ENCODE results near the gene AMER3. TPM values are rescaled to one million over a fixed set of nuclear protein-coding genes. Genes with fewer than 3 reads are reported as not detected.
A peak's percentile ranks its signal among the peaks of the same experiment; 100 is the strongest.

AMER3 gene
- total RNA-seq, 1 experiment from 2014 or later: not detected

DNA sequence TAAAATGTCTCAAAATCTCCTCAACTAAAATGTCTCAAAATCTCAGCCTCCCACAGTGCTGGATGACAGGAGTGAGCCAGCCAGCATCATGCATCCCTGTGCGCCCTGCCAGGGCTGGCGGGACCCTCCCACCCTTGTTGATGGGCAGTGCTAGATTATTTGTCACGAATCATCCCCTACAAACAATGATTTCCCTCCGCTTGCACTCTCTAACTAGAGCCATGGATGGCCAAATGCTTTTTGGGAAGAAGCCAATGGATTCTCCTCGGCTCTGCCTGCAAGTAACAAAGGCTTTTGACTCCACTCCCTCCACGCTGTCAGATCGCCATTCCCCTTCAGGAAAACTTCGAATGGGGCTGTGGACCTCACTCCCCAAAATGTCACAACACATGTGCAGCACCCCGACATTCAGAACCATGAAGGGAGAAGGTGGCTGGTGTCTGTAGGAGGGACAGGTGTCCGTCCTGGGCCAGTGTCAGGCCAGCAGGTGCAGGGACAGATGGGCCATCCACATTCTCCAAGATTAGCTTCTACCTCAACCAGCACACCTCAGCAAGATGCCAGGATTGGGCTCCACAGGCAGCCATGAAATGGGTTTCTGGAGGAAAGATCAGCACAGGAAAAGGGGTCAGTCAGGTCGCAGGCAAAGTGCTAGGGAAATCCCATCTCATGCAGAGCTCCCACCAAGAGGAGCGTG, 11.5 kb downstream of the AMER3 start:
- in situ Hi-C loops (cut with HindIII; ENCODE audit: low pct_unique_long_range_greater_than_20kb, low sequenced_read_pairs): no loop called here

DNA sequence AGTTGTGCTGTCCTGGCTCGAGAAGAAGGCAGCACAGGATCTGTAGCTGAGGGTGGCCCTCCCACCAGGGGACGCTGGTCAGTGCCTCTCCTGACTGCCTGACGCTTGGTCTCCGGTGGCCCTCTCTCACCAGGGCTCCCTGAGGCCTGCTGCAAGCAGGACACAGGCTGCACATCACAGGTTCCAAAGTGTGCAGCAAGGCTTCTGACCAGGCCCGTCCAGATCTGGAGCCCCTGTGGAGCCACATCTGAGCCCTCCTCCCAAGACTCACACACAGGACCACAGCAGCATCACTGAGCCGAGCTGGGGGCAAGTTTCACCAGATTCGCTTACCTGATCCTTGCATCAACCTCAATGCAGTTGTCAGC, 12.1 kb downstream of the AMER3 start:
- DNase-seq (ENCODE audit: low read depth): no peak
- in situ Hi-C loops (cut with HindIII; ENCODE audit: low pct_unique_long_range_greater_than_20kb, low sequenced_read_pairs): no loop called here

More for the DNA sequence above, 11.5 kb downstream of the AMER3 start:
- no peak for DNase-seq (ENCODE audit: low read depth)

DNA sequence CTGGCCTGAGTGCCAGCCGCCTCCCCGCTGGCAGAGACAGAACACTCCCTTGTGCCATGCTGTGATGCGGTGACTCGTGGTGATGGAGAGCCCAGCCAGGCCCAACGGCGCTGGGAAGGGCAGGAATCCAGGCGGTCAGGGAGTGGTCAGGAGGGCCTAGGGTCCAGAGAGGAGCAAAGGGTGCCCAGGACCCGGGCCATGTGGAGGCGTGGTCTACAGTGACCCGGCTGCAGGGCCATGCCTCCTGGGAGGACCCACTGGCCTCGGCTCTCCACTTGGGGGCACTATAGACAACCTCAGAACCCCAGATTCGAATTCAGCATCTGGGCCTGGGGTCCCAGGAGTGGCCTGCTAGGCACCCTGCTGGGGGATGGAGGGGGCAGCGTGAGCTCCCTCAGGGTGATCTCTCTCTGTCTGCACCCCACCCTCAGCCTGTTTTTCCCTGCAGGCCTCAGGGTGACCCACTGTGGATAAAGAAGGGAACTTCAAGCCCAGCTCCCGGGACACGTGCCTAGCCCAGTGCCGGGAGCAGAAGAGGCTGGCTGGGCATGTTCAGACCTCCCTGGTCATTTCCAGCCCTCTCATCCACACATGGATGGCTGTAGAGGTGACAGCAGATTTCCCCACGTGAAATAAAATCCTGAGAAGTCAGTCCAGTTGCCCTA, 13.0 kb downstream of the AMER3 start:
- DNase-seq (ENCODE audit: low read depth): no peak
- in situ Hi-C loops (cut with HindIII; ENCODE audit: low pct_unique_long_range_greater_than_20kb, low sequenced_read_pairs): no loop called here

DNA sequence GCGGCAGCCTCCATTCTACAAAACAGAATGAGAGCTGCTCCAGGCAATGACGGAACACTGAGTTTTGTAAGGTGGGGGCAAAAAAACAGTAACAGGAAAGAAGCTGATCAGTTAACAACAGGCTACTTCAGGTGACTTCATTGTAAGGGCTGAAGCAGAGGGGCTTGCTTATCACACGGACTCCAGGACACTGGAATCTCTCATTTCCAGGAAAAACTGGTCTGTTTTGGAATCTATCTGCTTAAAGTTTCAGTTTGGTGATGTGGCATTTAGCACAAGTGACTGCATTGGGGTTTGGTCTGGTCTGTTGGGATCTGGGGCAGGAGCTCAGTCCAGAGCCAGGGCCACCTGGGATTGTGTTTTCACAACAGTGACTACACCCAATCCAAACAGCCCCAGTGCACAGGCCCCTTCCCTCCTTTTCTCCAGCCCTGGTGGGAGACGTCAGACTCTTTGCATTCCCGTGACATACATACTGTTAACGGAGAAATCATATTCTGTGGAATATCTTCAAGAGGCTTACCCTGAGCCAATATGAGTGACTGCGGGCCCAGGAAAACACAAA, 14.1 kb downstream of the AMER3 start:
- in situ Hi-C loops (cut with HindIII; ENCODE audit: low pct_unique_long_range_greater_than_20kb, low sequenced_read_pairs): no loop called here
- no peak for DNase-seq (ENCODE audit: low read depth)

DNA sequence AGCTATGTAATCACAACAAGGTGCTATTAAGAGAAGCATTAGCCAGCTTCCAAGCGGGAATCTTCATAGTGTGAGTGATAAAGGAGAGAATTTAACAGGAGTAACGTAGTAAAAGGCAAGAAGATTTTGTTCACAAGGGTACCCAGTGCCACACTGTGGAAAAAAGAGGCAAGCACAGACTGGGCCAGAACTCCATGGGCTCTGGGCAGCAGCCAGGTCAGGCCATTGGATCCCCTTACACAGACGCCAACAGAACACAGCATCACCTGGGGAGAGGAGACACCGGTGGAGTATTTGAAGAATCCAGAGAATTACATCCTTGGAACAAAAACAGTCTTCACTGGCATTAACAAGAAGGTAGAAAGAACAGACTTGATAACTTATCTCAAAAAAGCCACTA, 21.2 kb downstream of the AMER3 start:
- DNase-seq (ENCODE audit: low read depth): no peak
- in situ Hi-C loops (cut with HindIII; ENCODE audit: low pct_unique_long_range_greater_than_20kb, low sequenced_read_pairs): no loop called here

DNA sequence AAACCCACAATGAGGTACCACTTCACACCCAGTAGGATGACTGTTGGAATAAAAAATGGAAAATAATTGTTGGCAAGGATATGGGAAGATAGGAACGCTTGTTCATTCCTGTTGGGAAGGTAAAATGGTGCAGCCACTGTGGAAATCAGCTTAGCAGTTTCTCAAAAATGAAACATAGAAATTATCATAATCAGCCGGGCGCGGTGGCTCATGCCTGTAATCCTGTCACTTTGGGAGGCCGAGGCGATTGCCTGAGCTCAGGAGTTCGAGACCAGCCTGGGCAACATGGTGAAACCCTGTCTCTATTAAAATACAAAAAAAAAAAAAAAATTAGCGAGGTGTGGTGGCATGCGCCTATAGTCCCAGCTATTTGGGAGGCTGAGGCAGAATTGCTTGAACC, 23.4 kb downstream of the AMER3 start:
- DNase-seq (ENCODE audit: low read depth): no peak
- in situ Hi-C loops (cut with HindIII; ENCODE audit: low pct_unique_long_range_greater_than_20kb, low sequenced_read_pairs): no loop called here

DNA sequence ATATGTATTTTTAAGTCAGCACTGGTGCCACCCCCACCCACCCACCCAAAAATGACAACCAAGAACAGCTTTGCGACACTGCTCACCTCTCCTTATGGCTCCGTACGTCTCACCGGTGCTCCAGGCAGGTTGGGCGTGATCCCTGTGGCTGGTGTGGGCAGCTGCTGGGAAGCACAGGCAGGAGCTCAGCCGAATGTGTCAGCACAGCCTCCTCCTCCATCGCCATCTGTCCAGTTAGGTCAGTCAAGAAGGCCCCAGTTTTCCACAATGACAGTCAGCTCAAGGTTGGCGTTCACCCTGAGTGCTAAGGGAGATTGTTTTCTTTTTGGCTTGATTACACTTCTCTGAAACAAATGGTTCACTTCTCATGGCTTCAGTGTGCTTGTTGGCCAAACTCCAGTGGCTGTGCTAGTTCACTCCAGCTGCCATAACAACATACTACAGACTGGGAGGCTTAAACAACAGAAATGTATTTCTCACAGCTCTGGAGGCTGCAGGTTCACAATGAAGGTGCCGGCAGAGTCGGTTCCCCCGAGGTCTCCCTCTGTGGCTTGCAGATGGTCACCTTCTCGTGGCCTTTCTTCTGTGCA, 30.2 kb downstream of the AMER3 start:
- in situ Hi-C loops (cut with HindIII; ENCODE audit: low pct_unique_long_range_greater_than_20kb, low sequenced_read_pairs): no loop called here

DNA sequence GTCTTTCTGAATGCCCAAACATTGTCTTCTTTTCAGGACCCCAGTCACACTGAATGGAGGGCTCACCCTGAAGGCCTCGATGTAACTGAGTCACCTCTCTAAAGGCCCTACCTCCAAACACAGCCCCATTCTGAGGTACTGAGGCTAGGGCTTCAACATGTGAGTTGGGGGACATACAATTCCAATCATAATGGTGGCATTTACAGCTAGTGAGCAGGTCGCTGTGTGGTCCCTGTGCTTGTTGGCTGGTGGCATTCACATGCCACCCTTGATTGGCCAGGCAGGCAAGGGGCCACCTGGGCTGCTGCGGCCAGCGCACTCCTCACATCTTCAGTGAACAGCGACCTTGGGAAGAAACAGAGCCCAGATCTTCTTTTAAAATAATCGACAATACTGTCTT, 30.7 kb downstream of the AMER3 start:
- in situ Hi-C loops (cut with HindIII; ENCODE audit: low pct_unique_long_range_greater_than_20kb, low sequenced_read_pairs): no loop called here
- no peak for DNase-seq (ENCODE audit: low read depth)

More for the DNA sequence above, 30.2 kb downstream of the AMER3 start:
- no peak for DNase-seq (ENCODE audit: low read depth)

DNA sequence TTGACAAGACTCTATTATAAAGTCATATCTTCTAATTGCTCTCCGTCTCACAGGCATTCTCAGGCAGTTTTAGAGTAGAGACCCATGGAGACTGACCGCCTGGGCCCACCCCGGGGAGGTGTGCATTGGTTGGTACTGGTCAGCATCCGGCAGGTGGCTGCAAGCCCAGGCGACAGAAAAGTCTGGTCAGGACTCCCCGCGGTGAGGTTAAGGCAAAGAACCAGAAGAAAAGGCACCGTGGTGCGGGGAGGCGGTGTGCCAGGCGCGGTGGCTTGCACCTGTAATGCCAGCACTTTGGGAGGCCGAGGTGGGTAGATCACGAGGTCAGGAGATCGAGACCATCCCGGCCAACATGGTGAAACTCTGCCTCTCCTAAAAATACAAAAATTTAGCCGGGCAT, 32.5 kb downstream of the AMER3 start:
- in situ Hi-C loops (cut with HindIII; ENCODE audit: low pct_unique_long_range_greater_than_20kb, low sequenced_read_pairs): no loop called here
- no peak for DNase-seq (ENCODE audit: low read depth)

DNA sequence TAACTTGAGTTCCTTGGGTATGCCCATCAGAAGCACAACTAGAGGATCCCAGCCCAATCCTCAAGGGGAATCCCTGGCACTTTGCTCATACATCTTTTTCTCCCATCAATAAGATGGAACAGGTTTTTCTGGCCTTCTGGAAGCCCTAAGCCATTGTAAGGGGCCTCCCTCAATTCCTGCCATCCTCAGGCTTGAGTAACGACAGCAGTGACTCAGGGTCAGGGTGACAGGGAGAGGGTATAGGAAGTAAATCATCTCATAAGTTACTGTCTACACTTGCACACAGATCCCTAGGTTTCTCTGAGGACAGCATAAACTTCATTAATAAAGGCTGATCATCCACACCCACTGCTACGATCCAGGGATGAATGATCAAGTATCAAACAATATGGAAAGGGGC, 35.0 kb downstream of the AMER3 start:
- in situ Hi-C loops (cut with HindIII; ENCODE audit: low pct_unique_long_range_greater_than_20kb, low sequenced_read_pairs): no loop called here
- DNase-seq (ENCODE audit: low read depth): no peak

DNA sequence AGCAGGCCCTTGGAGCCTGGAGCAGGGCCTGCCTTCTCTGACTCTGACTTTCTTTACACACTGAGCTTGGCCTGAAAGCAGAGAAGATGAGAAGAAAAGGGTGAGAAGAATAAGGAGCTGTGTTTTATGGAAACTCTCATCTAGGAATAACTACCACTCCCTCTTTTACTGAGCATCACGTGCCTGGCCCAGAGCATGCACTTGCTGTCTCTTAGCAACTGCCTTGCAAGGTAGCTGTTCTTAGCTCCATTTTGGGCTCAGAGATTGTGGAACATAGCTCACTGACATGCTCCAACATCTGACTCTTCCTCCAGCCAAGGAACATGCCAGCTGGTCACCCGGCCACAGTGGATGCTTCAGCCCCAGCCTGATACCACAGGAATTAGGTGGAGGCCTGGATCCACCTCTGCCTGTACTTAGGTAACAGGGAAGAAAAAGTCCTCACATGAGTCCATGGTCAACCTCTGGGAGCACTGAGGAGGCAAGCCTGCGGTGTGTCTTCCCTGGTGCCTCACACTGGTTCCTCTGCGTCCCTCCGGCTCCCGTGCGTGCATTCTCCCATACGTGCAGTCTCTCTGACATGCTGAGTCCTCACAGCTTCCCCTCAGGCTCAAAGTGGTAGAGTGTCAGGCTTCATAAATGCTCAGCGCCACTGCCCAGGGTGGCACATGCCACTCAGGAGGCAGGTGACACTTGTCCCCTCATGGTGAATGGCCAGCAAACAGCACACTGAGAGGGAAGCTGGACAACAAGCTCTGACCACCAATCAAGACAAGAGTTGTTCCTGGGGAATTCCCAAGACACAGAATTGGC, 35.7 kb downstream of the AMER3 start:
- DNase-seq (ENCODE audit: low read depth): no peak
- in situ Hi-C loops (cut with HindIII; ENCODE audit: low pct_unique_long_range_greater_than_20kb, low sequenced_read_pairs): no loop called here

DNA sequence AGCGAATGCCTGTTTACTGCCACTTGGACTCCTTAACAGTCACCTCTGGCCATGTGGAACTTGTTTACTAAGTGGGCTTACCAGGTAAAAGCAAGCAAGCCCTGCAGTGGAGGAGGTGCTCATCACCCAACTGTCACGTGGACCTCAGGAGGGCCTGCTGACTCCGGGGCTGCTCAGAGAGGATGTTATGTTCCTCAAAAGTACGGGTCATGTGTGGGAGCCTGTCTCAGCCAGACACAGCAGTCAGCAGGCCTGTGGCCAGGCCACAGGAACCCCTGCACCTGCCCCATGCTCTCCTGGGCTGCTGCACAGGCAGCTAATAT, 36.2 kb downstream of the AMER3 start:
- in situ Hi-C loops (cut with HindIII; ENCODE audit: low pct_unique_long_range_greater_than_20kb, low sequenced_read_pairs): no loop called here

DNA sequence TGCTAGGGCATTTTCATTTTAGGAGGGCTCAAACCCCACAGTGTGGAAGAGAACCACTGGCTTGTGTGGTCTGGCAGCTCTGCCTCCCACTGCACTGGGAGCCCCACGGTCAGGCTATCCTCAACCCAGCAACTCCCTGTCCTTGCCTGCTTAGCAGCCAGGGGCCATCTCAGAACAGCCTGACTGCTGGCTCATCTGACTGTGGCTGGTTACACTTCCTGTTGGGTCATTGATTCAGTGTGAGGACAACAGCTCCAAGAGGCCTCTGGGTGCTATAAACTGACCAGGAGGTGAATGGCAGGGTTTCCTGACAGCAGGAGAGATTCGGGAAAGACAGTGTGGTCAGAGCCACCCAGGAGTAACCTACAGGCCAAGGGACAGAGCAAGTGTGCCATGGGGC, 40.1 kb downstream of the AMER3 start:
- in situ Hi-C loops (cut with HindIII; ENCODE audit: low pct_unique_long_range_greater_than_20kb, low sequenced_read_pairs): no loop called here
- no peak for DNase-seq (ENCODE audit: low read depth)

More for the DNA sequence above, 36.2 kb downstream of the AMER3 start:
- DNase-seq (ENCODE audit: low read depth): no peak

DNA sequence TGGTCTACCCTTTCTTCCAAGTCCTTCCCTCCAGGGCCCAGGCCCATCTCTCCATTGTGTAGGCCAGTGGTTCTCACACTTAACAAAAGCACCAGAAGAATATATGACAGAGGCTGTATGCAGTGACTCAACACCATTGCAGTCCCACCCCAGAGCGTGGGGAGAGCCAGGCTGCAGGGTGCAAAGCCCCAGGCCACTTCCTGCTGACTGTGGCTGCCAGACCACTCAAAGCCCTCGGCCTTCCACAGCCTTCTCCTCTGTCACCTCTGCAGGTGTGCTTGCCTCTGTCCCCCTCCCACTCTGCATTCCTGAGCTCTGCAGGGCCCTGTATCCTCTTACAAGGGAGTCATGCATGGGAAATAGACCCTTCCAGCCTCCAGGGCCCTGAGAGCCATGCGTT, 41.0 kb downstream of the AMER3 start:
- DNase-seq (ENCODE audit: low read depth): no peak
- in situ Hi-C loops (cut with HindIII; ENCODE audit: low pct_unique_long_range_greater_than_20kb, low sequenced_read_pairs): no loop called here

DNA sequence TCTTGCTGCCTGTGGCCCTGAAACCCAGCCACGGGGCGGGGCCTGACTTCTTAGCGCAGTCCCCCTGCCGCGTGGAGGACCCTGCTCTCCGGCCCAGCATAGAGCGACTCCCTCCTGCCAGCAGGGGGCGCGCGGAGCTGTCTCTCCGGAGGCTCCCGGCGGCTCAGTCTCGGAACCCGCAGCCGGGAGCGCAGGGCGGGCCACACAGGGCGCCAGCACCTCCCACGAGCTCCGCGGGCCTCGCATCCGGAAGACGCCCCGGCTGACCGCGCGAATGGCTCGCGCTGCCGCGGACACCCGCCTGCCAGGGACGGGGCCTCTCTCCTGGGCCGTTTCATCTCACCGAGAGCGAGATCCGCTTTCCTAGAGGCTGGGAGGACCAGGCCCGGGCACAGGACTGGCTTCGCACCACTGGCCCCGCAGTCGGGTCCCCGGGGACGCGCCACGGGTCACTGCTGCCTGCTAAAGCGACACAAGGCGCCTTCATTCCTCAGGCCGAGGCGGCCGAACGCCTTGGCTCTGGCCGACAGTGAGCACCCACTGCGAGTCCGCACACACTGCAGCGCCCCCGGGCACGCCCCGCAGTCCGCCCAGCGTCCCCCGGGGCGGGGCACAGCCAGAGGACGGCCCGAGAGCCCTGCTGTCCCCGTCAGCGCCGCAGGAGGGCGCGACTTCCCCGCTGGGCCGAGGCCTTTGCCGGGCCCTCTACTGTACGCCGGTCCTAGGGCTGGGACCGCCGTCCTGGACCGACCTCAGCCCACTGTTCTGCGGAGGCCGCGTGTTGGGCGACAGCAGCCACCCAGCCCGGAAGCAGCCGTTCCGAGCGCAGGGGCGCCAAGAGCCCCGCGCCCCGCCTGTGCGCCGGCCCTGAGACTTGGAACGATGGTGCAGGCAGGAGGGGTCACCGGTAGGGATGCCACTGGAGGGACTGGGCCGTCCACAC, 42.4 kb downstream of the AMER3 start:
- in situ Hi-C loops (cut with HindIII; ENCODE audit: low pct_unique_long_range_greater_than_20kb, low sequenced_read_pairs): no loop called here
- DNase-seq (ENCODE audit: low read depth): peak; percentile 83

DNA sequence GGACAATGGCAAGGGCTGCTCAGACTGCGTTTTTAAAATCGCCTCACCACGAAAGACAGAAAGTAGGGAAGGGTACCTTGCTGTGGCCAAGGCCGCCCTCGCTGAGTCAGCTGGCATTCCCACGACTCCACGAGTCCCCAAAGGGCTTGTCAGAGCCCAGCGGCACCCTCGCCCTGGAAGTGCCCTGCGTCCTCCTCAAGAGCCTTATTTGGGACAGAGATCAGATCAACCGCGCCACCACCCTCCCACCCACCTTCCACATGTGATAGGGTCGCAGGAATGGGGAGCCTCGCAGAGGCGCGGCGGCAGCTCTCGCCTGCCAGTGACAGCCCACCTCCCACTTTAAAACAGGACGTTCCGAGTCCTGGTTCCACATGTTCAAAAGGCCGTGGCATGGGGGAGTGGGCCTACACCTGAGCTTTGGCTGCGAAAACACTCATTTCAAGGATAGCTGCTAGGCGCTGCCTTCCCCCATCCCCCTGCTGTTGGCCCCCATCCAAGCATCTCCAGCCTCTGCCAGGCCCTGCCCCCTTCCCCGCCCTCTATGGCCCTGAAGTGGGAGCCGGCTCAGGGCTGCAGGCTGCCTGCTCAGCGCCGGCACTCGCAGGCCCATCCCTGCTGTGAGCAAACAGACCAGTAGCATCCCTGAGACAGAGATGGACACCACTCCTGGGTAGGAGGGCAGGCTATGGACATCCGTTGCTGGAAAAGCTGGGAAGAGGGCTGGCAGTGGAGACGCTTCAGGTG, 43.3 kb downstream of the AMER3 start:
- in situ Hi-C loops (cut with HindIII; ENCODE audit: low pct_unique_long_range_greater_than_20kb, low sequenced_read_pairs): no loop called here
- no peak for DNase-seq (ENCODE audit: low read depth)

DNA sequence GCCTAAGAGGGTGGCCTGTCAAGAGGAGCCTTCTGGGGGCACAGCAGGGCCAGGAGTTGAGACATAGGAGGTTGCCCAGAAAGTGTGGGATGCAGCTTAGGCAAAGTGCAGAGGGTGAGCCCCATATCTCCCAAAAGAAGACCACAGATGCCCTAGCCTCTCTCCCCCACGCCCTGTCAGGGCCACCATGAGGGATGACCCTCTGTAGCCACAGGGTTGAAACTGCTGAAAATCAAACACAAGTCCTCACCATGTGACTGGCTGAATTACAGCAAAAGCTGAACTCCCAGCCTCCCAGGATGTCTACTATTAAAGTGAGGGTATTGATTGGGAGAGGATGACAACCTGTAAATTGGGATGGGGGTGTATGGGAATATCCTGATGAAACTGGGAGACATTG, 44.0 kb downstream of the AMER3 start:
- in situ Hi-C loops (cut with HindIII; ENCODE audit: low pct_unique_long_range_greater_than_20kb, low sequenced_read_pairs): no loop called here
- DNase-seq (ENCODE audit: low read depth): no peak

Measured in Caki2 (cell line).